ENCODE measurements around the gene SEMA3C.

GRCh38 chr7:80918909-80919721 is at the start of gene SEMA3C:
- no peak for TF ChIP-seq EZH2 (IDR thresholded peaks at IDR 0.05; ENCODE audit: borderline replicate concordance, insufficient read depth, low read depth, low read length, poor library complexity, severe bottlenecking)
- no peak for TF ChIP-seq CTCF (IDR thresholded peaks at IDR 0.05)

All from B cell (primary cell).